OCI-LY7 (cell line): Measurements from ENCODE around the gene PELI2. TPM values are rescaled to one million over a fixed set of nuclear protein-coding genes. Genes with fewer than 3 reads are reported as not detected.

ENCODE experiments used
- BruUV-seq: library from RNA; stranded (reverse); fragments of 400-500 nt; replicated peaks from 2 replicates; lab custom pipeline; 2021; lab: Mats Ljungman, UMichigan
- CTCF ChIA-PET: fragments of 300-600 bp; sonication (Branson Sonifier 250); formaldehyde crosslinking; loops from one replicate; lab custom pipeline; 2022; ENCODE audit warnings: antibody characterized with exemption; ENCODE audit not compliant: unreplicated experiment; lab: Charles Lee
- POLR2A ChIA-PET: fragments of 300-600 bp; sonication (Branson Sonifier 250); formaldehyde crosslinking; loops from one replicate; lab custom pipeline; 2022; ENCODE audit warnings: antibody characterized with exemption; lab: Charles Lee
- DNase-seq: peaks from one replicate; pipeline ENCODE4 v3.0.0-alpha.2; 2015; ENCODE audit warnings: low spot score
- H2AFZ ChIP-seq: fragments of 200-600 bp; sonication (generic), shearing (Covaris generic); 2 replicates; pipeline ENCODE4 v1.6.1; 2014; ENCODE audit warnings: mild to moderate bottlenecking, antibody characterized with exemption, low read length, moderate library complexity
- H3K27ac ChIP-seq: fragments of 200-600 bp; sonication (generic); 2 replicates; pipeline ENCODE4 v1.5.1; 2014; ENCODE audit warnings: mixed run types, low read depth, mild to moderate bottlenecking, moderate library complexity, low read length, inconsistent platforms; ENCODE audit not compliant: poor library complexity, severe bottlenecking
- H3K36me3 ChIP-seq: fragments of 200-600 bp; sonication (generic); 2 replicates; pipeline ENCODE4 v1.6.1; 2014; ENCODE audit warnings: mild to moderate bottlenecking, antibody characterized with exemption, low read length, moderate library complexity, mixed read lengths; ENCODE audit not compliant: insufficient read depth
- H3K4me1 ChIP-seq: fragments of 200-600 bp; sonication (generic); 2 replicates; pipeline ENCODE4 v1.5.1; 2014; ENCODE audit warnings: mild to moderate bottlenecking, low read length; ENCODE audit not compliant: insufficient read depth, poor library complexity, severe bottlenecking
- H3K4me2 ChIP-seq: fragments of 200-600 bp; sonication (generic); 2 replicates; pipeline ENCODE4 v1.6.1; 2014; ENCODE audit warnings: mild to moderate bottlenecking, low read length
- H3K4me3 ChIP-seq: fragments of 200-600 bp; sonication (generic); 2 replicates; pipeline ENCODE4 v1.5.1; 2014; ENCODE audit warnings: mild to moderate bottlenecking, low read depth, low read length; ENCODE audit not compliant: poor library complexity, severe bottlenecking
- H3K79me2 ChIP-seq: fragments of 200-600 bp; sonication (generic); 2 replicates; pipeline ENCODE4 v1.6.1; 2016; ENCODE audit warnings: low read depth, mild to moderate bottlenecking, low read length, moderate library complexity, mixed read lengths; ENCODE audit not compliant: insufficient read depth
- H3K9me2 ChIP-seq: fragments of 200-600 bp; sonication (generic); 2 replicates; pipeline ENCODE4 v1.6.1; 2016; ENCODE audit warnings: mild to moderate bottlenecking, low read length, mixed read lengths; ENCODE audit not compliant: insufficient read depth
- H3K9me3 ChIP-seq: fragments of 200-600 bp; sonication (generic); 2 replicates; pipeline ENCODE4 v1.6.1; 2014; ENCODE audit warnings: mild to moderate bottlenecking, mixed run types, low read length, mixed read lengths
- H4K20me1 ChIP-seq: fragments of 200-600 bp; sonication (generic); 2 replicates; pipeline ENCODE4 v1.6.1; 2014; ENCODE audit warnings: mild to moderate bottlenecking, antibody characterized with exemption, low read length, moderate library complexity, mixed read lengths; ENCODE audit not compliant: insufficient read depth
- EZH2phosphoT487 ChIP-seq: fragments of 200-600 bp; sonication (generic); IDR thresholded peaks from 2 replicates; pipeline ENCODE4 v1.6.1; 2018; ENCODE audit warnings: low read depth, borderline replicate concordance, mild to moderate bottlenecking, mixed run types, antibody characterized with exemption, low read length, moderate library complexity, mixed read lengths
- intact Hi-C: fragments of 100-400 bp; cut with micrococcal nuclease; formaldehyde crosslinking; loops from one replicate; pipeline ENCODE4 v1.10.0; 2022; ENCODE audit not compliant: unreplicated experiment
- total RNA-seq, 2 experiments: library from RNA; depleted of rRNA in 1 of 2; stranded (reverse); fragments of >200 nt in 1 of 2; shearing (Covaris generic) in 1 of 2; gene quantifications; 2 replicates each; pipeline ENCODE4 v1.2.3, GENCODE V29; 2014 to 2022
- TF ChIP-seq, protein P1 (sequence below): fragments of 200-600 bp; sonication (generic); conservative IDR thresholded peaks from 2 replicates; pipeline ENCODE4 v1.5.1; 2014; ENCODE audit warnings: mild to moderate bottlenecking, antibody characterized with exemption, low read length, moderate library complexity, mixed read lengths

Gene PELI2
- total RNA-seq, 2 experiments from 2014 or later: 2.8 to 3.8 TPM

GRCh38 chr14:56276108-56276507, 157.9 kb downstream of the PELI2 start:
- no peaks in the 10 kb centered on the region for H3K9me2 ChIP-seq
- no peaks in the 10 kb centered on the region for H3K79me2 ChIP-seq
- H3K27ac ChIP-seq: no peak overlapping the region
- no peak for TF ChIP-seq EZH2phosphoT487
- TF ChIP-seq, protein P1, sequence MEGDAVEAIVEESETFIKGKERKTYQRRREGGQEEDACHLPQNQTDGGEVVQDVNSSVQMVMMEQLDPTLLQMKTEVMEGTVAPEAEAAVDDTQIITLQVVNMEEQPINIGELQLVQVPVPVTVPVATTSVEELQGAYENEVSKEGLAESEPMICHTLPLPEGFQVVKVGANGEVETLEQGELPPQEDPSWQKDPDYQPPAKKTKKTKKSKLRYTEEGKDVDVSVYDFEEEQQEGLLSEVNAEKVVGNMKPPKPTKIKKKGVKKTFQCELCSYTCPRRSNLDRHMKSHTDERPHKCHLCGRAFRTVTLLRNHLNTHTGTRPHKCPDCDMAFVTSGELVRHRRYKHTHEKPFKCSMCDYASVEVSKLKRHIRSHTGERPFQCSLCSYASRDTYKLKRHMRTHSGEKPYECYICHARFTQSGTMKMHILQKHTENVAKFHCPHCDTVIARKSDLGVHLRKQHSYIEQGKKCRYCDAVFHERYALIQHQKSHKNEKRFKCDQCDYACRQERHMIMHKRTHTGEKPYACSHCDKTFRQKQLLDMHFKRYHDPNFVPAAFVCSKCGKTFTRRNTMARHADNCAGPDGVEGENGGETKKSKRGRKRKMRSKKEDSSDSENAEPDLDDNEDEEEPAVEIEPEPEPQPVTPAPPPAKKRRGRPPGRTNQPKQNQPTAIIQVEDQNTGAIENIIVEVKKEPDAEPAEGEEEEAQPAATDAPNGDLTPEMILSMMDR: no peak
- POLR2A ChIA-PET: no interaction called here
- H3K9me3 ChIP-seq: no peaks in the 10 kb centered on the region
- no peaks in the 10 kb centered on the region for H4K20me1 ChIP-seq
- no peaks in the 10 kb centered on the region for H3K4me1 ChIP-seq
- no peak for DNase-seq
- no peak overlapping the region for H3K4me3 ChIP-seq
- BruUV-seq: no TSS peak
- no peak overlapping the region for H3K4me2 ChIP-seq
- no peaks in the 10 kb centered on the region for H3K36me3 ChIP-seq
- intact Hi-C loops: no loop called here
- H2AFZ ChIP-seq: no peak overlapping the region
- CTCF ChIA-PET: no interaction called here

DNA sequence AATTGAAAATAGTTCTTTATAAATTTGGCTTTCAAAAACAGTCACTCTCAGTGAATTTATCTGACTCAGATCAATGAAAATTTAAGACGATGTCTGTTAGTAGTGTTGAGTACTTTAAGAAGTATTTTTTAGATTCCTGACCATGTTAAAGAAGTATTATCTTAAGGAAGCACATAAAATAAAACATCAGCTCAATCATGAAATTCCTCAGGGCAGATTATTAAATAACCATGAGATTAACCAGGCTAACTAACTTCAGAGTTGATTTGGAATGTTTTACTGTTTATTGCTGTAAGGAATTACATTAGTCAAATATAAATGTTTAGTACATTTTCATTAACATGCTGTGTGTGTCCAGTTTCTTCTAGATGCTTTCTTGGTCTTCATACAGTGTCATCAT, 160.2 kb downstream of the PELI2 start:
- no peak for DNase-seq
- Histone ChIP-seq H3K4me3 (no peak overlapping the region), H3K4me1 (no peaks in the 10 kb centered on the region), H3K36me3 (no peaks in the 10 kb centered on the region), H3K9me3 (no peaks in the 10 kb centered on the region), H4K20me1 (no peaks in the 10 kb centered on the region), H3K79me2 (no peaks in the 10 kb centered on the region), H2AFZ (no peak overlapping the region), H3K9me2 (no peaks in the 10 kb centered on the region), H3K4me2 (no peak overlapping the region), H3K27ac (no peak overlapping the region)
- TF ChIP-seq EZH2phosphoT487: no peak
- TF ChIP-seq, protein P1: no peak
- CTCF ChIA-PET: no interaction called here
- BruUV-seq: no TSS peak
- intact Hi-C loops: no loop called here
- POLR2A ChIA-PET: interaction anchor here (0.7 kb wide), 1 partner anchor 30 kb away, joined by 3 read pairs; no protein-coding TSS in a partner anchor

GRCh38 chr14:56280843-56281242, 162.6 kb downstream of the PELI2 start:
- no peak for TF ChIP-seq EZH2phosphoT487
- TF ChIP-seq, protein P1: 0 out of 2 replicates have a peak, but pooled peaks have one; percentile 20
- ChIA-PET POLR2A (no interaction called here), CTCF (no interaction called here)
- Histone ChIP-seq H3K4me1 (no peaks in the 10 kb centered on the region), H4K20me1 (no peaks in the 10 kb centered on the region), H3K4me2 (no peak overlapping the region), H3K36me3 (no peaks in the 10 kb centered on the region), H3K4me3 (no peak overlapping the region), H3K79me2 (no peaks in the 10 kb centered on the region), H3K9me2 (no peaks in the 10 kb centered on the region), H2AFZ (no peak overlapping the region), H3K27ac (no peak overlapping the region), H3K9me3 (no peaks in the 10 kb centered on the region)
- intact Hi-C loops: no loop called here
- DNase-seq: no peak
- no TSS peak for BruUV-seq
